GM18873 (cell line): ENCODE measurements around the gene AIFM2.

Experiments used
- ATAC-seq: cut with Tn5 transposase; IDR thresholded peaks from one replicate; pipeline ENCODE4 v1.9.1; 2021; ENCODE audit warnings: mild to moderate bottlenecking, moderate library complexity, moderate number of reproducible peaks; ENCODE audit not compliant: unreplicated experiment, low FRiP score

Gene AIFM2

DNA sequence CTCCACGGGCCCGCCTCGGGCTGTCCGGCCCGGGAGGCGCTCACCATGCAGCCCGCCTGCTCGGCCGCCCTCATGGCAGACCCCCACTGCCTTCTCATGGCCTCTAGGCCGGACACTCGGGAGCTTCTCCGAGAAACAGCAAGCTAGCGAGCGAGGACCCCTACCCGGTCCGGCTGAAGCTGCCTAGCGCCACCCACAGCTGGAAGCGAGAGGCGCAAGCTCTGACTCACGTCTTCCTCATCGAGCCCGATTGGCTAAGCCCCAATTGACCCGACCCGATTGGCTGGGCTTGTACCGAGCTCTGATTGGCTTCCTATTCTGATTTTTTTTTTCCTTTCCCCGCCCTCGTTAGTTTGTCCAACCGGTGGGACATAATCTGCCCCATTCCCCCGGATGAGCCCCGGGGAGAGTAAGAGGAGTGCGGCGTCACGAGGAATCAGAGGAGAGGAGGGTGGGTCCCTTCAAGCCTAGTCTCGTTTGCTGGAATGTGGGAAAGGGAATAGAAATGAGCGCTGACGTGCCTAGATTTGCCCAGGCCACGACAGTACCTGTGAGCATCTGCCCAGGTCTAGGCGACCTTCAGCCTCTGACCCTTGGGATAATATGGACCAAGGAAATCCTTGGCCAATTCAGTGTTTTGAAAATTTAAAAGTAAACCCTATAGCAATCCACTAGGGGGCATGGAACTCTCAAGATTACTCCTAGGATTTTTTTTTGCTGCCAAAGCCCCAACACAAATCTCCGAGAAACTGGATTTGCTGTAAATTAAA is 14.0 kb upstream of the AIFM2 start, which contains the start of gene TYSND1:
Gene TYSND1, minus strand, starts transcription at position 212 of the 770 bp plus-strand sequence. Its CDS starts 114 bp downstream, at position 98.
- peak; percentile 88 for ATAC-seq

DNA sequence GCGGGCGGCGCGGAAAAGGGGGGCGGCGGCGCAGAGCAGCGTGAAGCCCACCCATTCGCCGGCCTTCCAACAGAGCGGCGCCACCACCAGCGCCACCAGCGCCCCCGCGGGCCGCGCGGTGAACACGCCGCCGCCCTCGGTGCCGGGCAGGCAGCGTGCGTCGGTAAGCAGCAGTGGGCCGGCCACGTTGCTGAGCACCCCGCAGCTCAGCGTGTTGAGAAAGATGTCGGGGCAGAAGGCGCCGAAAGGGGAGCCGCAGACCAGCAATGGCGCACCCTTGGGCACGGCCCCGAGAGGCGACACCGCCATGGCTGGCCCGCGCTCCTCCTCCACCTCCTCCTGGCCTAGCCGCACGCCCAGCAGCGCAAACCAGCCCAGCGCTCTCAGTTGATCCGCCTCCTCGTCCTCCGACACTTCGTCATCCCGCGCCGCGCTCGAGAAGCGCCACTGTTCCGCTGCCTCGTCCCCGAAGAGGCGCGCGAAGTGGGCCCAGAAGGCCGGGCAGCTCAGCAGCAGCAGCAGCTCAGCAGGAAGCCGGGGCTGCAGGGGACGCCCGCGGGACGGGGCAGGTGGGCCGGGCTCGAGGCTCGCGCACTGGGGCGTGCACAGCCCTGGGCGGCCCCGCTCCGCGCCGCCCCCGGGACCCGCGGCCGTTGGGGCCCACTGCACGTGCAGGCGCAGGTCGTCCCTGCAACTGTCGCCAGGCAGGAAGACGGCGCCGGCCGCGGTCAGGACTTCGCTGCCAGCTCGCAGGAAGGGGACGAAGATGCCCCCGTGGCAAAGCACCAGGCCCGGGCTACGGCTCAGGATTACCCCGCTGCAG is 13.3 kb upstream of the AIFM2 start:
- ATAC-seq = peak; percentile 34

DNA sequence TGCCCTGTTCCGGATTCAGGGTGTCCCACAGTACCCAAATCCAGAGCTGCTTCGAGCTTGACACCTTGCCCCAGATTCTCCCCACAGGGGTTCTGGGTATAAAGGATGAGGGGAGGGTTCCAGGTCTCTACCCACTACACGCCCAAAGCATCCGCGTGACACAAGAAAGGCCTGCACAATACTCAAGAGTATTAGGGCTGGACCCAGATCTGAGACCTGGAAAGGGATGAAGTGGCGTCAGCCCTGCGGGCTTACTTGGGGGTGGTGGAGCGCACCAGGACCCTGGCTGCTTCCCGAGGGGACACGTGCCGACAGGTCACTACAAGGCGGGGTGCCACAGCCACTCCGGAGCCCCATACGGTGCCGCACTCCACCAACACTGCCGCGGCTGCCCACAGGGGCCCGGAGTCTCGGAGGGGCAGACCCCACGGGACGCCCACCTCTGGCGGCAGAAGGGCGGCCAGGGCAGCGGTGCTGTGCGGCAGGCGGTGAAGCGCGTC is 12.6 kb upstream of the AIFM2 start:
- no peak for ATAC-seq

DNA sequence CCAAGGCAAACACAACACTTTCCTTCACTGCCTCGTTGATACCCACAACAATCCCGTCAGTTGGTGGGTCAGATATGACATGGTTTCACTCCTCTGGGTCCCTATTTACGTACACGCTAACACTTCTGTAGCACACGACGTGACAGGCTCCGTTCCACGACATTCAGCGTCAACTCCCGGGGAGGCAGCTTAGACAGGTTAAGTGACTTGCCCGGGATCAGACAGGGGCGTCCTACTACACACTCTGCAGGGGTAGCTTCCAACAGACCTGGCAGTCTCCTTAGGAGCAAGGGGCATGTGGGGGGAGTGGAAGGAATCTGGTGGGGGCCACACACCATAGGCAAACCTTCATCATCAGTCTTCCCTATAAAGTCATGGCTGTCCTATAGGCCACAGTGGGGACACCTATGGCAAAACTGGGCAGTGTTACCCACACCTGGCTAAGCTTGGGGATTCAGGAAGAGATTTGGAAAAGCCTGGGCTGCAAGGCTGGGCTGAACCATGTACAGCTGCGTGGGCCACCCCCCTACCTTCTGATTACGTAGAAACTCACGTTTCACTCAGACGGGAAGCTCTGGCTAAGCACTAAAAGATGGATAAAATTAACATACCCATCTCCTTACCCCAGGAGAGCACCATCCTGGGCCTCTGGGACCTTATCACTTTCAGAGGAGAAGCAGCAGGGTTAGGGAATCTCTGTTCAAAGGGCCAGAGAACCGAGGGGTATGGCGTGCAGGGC is 11.9 kb upstream of the AIFM2 start:
- ATAC-seq = no peak

DNA sequence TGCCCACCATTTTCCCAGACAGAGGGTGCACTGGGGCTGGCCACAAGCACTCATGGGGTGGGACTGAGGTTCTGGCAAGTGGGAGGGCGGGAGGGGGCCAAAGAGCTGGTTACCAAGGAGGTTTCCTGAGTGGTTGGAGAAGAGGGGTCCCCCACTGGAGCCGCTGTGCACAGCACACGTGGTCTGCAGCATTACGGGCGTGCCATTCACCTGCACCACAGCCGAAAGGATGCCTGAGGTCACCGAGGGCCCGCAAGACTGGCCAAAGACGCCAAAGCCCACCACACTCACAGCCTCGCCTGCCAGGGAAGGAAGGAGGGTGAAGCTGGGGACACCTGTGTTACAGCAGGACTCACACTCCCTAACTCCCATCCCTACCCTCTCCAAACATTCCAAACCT is 9.9 kb upstream of the AIFM2 start:
- no peak for ATAC-seq

DNA sequence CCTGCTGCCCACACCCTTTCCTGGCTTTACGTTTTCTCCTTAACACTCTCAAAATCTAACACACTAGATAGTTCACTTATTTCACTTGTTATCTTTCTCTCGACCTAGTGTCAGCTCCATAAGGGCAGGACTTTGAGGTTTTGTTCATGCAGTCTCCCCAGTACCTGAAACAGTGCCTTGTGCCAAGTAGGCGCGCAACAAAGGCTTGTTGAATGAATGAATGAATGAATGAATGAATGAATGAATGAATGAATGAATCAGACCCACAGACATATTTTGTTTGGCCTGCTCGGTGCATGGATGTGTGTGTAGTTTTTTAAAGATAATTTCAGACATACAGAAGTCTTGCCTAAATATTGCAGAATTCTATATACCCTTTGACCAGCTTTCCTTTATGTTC is 7.7 kb upstream of the AIFM2 start:
- ATAC-seq = no peak

DNA sequence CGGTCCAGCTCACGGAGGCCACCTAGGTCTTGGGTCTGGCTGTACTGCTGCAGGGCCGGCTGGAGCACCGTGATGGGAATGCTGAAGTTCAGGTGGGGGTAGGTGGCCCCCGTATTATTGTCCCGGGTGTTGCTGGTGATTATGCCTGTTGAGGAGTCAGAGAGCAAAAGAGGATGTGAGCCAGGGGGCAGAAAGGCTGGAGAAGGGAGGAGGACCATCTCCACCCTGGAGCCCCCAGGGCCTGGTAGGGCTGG is 7.3 kb upstream of the AIFM2 start:
- ATAC-seq = no peak

DNA sequence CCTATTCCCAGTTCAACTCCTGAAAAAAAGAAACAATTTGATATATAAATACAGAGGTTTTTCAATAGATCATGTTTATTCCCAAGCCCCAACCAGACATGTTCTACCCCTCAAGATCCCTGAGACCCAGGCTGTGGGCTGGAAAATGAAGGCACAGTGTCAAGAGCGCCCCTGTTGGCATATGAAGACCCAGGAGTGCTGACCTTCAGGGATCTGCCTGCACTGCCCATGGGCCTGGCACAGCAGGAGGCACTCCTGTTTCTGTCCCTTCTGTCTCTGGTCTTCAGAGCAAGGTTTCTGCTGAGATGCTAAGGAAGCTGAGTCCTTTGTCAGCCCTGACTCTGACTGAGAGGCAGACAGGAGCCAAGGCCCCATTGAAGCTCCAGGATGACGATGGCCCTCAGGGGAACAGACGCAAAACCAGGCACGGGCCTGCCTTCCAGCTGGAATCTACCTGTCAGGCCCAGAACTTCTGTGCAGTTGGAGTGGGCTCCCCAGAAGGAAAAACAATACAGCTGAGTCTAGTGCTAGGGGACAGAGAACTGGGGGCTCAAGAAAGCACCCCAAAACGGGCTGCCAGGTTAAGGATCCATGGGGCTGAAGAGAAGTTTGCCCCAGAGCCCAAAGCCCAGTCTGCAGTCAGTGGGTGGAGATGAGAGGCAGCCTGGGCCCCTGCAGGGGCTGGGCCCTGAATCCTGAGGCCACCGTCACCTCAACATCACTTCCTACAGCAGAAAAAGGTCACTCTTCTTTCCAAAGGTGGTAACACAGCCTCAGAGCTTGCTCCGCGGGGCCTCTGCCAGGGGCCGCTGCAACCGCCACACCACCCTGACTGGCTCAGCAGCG is 6.7 kb upstream of the AIFM2 start:
- ATAC-seq = no peak

DNA sequence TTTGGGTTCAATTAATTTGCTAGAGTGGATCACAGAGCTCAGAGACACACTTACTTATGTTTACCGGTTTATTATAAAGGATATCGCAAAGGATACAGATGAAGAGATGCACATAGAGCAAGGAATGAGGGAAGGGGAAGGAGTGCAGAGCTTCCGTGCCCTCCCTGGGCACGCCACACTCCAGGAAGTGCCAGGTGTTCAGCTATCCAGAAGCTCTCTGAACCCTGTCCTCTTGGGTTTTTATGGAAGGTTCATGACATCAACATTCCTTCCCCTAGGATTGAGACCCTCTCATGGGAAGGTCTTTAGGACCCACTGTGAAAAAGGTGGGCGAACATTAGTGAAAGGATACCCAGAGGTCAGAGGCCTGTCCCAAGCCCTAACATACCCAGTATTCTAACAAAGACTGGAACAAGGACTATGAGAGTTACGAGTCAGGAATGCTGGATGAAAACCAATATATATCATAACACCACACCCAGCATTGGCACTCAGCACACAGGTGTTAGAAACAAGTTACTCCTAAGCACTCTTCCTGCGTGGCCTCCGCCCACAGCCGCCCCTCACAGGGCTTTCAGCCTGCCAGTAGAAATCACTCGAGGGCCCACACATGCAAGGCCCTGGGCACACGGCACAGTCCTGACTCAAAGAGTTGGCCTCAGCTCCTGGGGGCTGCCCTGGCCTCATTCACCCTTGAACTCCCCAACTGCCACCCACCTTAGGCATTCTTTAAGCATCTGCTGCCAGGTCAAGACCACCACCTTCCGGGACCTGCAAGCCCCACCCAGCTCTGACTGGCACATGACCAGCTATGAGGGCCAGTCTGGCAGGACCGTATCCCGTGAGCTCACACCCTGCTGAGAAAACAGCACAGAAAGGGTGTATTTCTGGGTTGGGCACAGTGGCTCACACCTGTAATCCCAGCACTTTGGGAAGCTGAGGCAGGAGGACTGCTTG is 5.6 kb upstream of the AIFM2 start:
- ATAC-seq = no peak

DNA sequence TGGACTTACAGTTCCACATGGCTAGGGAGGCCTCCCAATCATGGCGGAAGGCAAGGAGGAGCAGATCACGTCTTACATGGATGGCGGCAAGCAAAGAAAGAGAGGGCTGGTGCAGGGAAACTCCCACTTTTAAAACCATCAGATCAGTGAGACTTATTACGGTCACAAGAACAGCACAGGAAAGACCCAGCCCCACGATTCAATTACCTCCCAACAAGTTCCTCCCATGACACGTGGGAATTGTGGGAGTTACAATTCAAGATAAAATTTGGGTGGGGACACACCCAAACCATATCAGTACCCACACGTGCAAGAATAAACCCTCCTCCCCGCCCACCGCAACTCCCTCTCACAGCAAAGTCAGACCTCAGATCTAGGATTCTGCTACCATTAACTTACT is 4.5 kb upstream of the AIFM2 start:
- no peak for ATAC-seq

DNA sequence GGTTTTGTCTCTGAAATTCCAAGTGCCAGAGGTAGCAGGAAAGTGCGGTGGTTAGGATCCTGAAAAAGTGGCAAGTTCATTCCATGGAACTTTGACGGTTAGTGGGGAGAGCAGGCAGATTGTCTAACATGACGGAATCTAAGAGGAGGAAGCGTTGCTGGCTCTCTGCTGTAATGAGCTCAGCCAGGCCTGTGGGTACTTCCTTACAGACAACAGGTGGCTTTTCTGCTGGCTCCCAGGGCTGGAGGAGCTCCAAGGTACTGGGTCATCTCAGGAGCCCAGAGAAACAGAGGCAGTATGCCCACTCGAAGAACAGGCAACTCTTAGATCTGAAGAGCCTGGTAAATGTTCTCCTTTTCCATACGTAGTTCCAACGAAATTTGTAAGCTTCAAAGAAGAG is 3.1 kb upstream of the AIFM2 start:
- no peak for ATAC-seq

DNA sequence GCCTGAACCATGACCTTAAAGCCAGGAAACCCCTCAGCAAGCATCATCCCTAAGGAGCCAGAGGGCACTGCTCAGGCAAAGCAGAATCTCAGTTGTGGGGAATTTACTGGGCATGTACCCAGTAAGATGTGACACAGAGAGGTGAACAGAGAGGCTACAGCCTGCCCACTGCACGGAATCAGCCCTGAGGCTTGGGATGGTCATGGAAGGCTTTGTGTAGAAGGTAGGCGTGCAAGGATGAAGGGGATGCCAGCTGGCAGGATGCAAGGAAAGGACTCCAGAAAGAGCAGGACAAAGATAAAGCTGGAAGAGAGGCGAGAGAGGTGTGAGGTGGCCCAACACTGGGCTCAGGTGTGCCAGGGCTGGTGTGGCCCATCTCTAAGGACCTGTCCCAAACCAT is 2.4 kb upstream of the AIFM2 start:
- no peak for ATAC-seq

DNA sequence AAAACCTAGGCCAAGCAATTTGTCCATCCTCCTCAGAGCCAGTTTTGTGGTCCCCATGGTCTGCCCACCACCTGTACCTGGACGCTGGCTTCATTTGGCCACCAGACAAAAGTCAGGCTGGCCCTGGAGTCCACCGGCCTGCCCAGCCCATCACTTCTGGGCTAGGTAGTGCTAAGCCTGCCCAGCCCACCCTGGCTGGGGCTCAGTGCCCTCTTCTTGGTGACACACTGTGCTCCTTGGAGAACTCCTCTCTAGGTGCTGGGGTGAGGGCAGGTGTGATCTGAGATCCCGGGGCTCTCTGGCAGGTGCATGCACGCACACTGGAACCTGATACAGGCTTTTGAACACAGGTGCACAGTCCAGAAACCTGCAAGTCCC is 1.1 kb downstream of the AIFM2 start:
- ATAC-seq = no peak

DNA sequence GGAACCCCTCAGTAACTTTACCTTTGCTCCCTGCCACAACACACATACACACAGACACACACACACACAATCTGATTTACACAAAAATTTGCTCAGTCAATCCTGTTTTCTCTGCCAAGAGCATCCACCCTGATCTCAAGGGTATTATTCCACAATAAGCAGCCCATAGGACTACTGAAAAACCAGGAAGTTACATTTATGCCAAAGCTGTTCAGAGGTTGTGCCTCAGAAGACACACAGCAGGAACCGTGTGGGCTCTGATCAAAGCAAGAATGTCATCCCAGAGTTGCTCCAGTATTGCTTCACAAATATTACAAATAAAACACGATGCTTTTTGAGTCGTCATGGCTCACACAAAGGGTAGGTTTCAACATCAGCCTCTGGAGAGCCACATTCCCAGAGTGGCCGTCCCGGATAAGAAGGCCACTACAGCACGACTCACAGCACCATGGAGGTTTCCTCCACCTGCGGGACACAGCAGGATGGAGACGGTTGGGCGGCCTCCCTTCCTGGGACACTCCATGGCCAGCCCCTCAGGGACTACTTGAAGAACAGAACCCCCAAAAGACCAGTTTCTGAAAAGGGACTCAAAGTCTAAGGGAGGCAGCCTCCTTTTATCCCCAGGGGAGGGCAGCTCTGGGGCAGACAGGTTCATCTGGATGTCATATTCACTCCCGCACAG is 1.6 kb downstream of the AIFM2 start:
- no peak for ATAC-seq

DNA sequence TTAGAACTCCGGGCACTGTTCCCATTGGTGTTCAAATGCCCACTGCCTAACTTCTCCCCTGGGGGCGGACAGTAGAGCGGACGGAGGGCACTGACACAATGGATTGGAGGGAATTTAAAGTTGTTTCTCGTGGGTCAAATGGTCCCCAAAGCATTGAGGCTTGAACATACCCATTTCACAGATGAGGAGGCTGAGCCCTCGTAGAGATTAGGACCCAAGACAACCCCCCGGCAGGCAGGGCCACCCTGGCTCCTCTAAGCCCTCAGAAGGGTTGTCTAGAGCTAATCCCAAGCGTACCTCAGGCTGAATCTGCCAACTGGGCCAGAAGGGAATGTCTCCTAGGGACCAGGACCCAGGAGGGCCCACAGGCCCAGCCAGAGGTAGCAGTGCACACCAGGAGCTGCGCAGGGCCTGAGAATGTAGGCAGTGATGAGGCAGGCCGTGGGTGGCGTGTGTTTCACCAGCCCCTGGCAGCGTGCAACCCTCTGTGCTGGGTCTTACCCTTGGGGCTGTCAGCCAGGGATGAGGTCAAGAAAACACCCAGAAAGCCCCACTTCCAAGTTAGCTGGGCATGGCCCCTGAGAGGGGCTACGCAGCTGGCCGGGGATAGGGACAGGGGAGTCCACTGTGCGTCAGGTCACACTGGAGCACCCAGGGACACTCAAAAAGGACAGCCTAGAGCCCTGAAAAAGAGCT is 5.8 kb downstream of the AIFM2 start:
- no peak for ATAC-seq

DNA sequence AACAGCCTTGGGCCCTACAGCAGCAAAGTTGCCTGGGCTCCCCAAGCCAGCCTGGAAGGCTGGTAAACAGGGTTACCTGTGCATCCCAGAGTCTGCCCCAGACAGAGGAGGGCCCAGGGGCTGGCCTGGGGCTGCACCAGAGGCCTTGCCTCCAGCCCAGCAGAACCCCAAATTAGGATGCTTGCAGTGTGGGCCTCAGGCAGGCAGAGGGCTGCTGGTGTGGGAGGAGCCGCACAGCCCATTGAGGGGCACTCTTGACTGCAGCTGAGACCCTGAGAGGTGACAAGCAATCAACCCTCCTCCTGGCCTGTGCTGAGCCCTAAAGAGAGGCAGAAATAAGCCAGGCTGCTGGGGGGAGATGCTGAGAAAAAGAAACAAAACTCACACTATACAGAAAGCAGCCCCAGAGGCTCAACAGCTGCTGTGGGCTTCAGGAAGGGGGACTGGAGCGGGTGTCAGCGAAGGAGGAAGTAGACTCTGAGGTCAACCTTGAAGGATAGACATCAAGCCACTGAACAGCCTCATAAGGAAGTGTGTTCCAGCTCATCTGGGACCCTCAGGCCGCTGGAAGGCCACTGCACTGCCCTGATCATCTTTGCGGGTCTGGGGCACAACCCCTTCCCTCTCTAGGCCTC is 6.6 kb downstream of the AIFM2 start:
- ATAC-seq = no peak

DNA sequence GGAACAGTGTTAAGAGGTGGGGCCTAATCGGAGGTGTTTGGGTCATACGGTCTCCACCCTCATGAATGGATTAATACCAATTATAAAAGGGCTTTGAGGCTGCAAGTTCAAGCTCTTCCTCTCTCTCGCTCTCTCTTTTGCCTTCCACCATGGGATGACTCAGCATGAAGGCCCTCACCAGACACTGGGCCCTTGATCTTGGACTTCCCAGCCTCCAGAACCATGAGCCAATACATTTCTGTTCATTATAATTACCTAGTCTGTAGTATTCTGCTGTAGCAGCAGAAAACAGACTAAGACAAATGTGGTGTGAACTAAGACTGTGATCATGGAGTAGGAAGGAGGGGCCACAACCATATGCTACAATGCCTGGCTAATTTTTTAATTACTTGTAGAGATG is 7.7 kb downstream of the AIFM2 start:
- no peak for ATAC-seq

DNA sequence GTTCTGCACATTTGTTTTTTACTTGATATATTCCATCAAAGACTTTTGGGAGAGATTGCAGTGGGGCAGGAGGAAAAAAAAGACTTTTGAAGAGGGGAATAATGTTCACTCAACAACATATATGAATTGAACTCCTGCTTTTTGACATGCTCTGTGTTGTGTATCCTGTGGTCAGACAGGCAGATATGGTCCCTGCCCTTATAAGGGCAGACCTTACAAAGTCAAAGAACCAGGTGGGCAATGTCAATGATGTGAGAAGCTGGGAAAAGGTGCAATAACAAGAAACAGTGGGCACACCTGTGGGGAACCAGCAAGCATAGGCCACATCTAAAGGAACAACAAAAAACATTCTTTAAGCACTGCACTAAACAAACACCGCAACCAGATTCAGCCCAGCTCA is 8.2 kb downstream of the AIFM2 start:
- ATAC-seq = no peak
